Stimulated activated naive B cell treated with anti-CD40 and anti-IgM and Interleukin-4, amounts not matched to agents 10 μg/mL and 1 μg/mL and 100 μg/mL, for 72 hours (primary cell): ENCODE data around the gene TRIM29.
"Not testable (repeated sequence)": the region's sequence is repeated elsewhere in the genome, so short reads cannot be mapped to it uniquely, and the experiment has no call there.

Source experiments
- ATAC-seq, 2 donors: fragments of 150-1000 bp; cut with Tn5 transposase; replicated peaks; 2 replicates each; pipeline ENCODE4 v1.10.0; 2021; ENCODE audit warnings: moderate library complexity in 1 of 2
- DNase-seq: peaks from one replicate; pipeline ENCODE4 v3.0.0; 2021
- H3K27ac Mint-ChIP-seq: one replicate; pipeline ENCODE4 v1.8.0; 2022; ENCODE audit warnings: mild to moderate bottlenecking, mixed read lengths
- H3K27me3 Mint-ChIP-seq, 2 donors: one replicate each; pipeline ENCODE4 v1.8.0; 2022; ENCODE audit warnings: mixed read lengths in 2 of 2
- H3K36me3 Mint-ChIP-seq, 2 donors: one replicate each; pipeline ENCODE4 v1.8.0; 2022; ENCODE audit warnings: mixed read lengths in 2 of 2, mild to moderate bottlenecking in 1 of 2
- H3K4me1 Mint-ChIP-seq, 2 donors: one replicate each; pipeline ENCODE4 v1.8.0; 2022; ENCODE audit warnings: mixed read lengths in 2 of 2, mild to moderate bottlenecking in 1 of 2
- H3K4me3 Mint-ChIP-seq, 2 donors: one replicate each; pipeline ENCODE4 v1.8.0; 2022; ENCODE audit warnings: mild to moderate bottlenecking in 2 of 2, mixed read lengths in 2 of 2, moderate library complexity in 1 of 2
- H3K9me3 Mint-ChIP-seq, 2 donors: one replicate each; pipeline ENCODE4 v1.8.0; 2022; ENCODE audit warnings: mixed read lengths in 2 of 2, mild to moderate bottlenecking in 1 of 2

Gene TRIM29

GRCh38 chr11:120137611-120138521, at the start of gene TRIM29:
Gene TRIM29 (minus strand): TSS chr11:120138113. CDS start chr11:120138031, 82 bp downstream.
- DNase-seq (no peak), ATAC-seq (no peak)

GRCh38 chr11:120186774-120187591, 49.1 kb upstream of the TRIM29 start:
- H3K9me3 Mint-ChIP-seq = no peaks in the 10 kb centered on the region
- no peaks in the 10 kb centered on the region for H3K36me3 Mint-ChIP-seq
- no peak overlapping the region for H3K27ac Mint-ChIP-seq
- peaks cover 38 to 47% of the 10 kb centered on the region in 2 donors for H3K27me3 Mint-ChIP-seq
- DNase-seq (peak; percentile 38), ATAC-seq (peak; percentile 61 to 86)
- H3K4me3 Mint-ChIP-seq = no peak overlapping the region
- H3K4me1 Mint-ChIP-seq = peaks cover 9% of the 10 kb centered on the region in 2 donors

More at GRCh38 chr11:120137611-120138521, at the start of gene TRIM29:
- H3K9me3 Mint-ChIP-seq = no peaks in the 10 kb centered on the region
- H3K36me3 Mint-ChIP-seq = no peaks in the 10 kb centered on the region
- H3K4me3 Mint-ChIP-seq = no peak within 1 kb of the TSS
- peaks cover 17 to 18% of the 10 kb centered on the region in 2 donors for H3K27me3 Mint-ChIP-seq
- H3K4me1 Mint-ChIP-seq = no peaks in the 10 kb centered on the region
- no peak within 1 kb of the TSS for H3K27ac Mint-ChIP-seq

GRCh38 chr11:120186456-120186773, 48.5 kb upstream of the TRIM29 start:
- H3K4me1 Mint-ChIP-seq = peaks cover 9% of the 10 kb centered on the region in 2 donors
- ATAC-seq (no peak), DNase-seq (no peak)
- no peaks in the 10 kb centered on the region for H3K9me3 Mint-ChIP-seq
- peaks cover 40 to 44% of the 10 kb centered on the region in 2 donors for H3K27me3 Mint-ChIP-seq
- no peak overlapping the region for H3K4me3 Mint-ChIP-seq
- no peak overlapping the region for H3K27ac Mint-ChIP-seq
- H3K36me3 Mint-ChIP-seq = no peaks in the 10 kb centered on the region

- H3K27ac Mint-ChIP-seq = no peak overlapping the region
- no peak for DNase-seq
- peaks cover 9% of the 10 kb centered on the region in 2 donors for H3K4me1 Mint-ChIP-seq
- no peaks in the 10 kb centered on the region for H3K9me3 Mint-ChIP-seq
- no peaks in the 10 kb centered on the region for H3K36me3 Mint-ChIP-seq
- no peak for ATAC-seq
- peaks cover 40 to 42% of the 10 kb centered on the region in 2 donors for H3K27me3 Mint-ChIP-seq
- no peak overlapping the region for H3K4me3 Mint-ChIP-seq
These were observed 48.0 kb upstream of the TRIM29 start for GRCh38 chr11:120185706-120186455.

- ATAC-seq (no peak), DNase-seq (no peak)
- no peaks in the 10 kb centered on the region for H3K9me3 Mint-ChIP-seq
- H3K36me3 Mint-ChIP-seq = no peaks in the 10 kb centered on the region
- no peak overlapping the region for H3K4me3 Mint-ChIP-seq
- H3K4me1 Mint-ChIP-seq = peaks cover 9% of the 10 kb centered on the region in 2 donors
- no peak overlapping the region for H3K27ac Mint-ChIP-seq
- H3K27me3 Mint-ChIP-seq = peaks cover 40 to 42% of the 10 kb centered on the region in 2 donors
These were observed 47.2 kb upstream of the TRIM29 start for GRCh38 chr11:120184946-120185705.

- Mint-ChIP-seq H3K27me3 (peaks cover 39 to 41% of the 10 kb centered on the region in 2 donors), H3K9me3 (no peaks in the 10 kb centered on the region), H3K27ac (no peak overlapping the region), H3K4me3 (no peak overlapping the region), H3K36me3 (no peaks in the 10 kb centered on the region), H3K4me1 (peaks cover 9% of the 10 kb centered on the region in 2 donors)
- DNase-seq (no peak), ATAC-seq (no peak)
These were observed 46.5 kb upstream of the TRIM29 start for GRCh38 chr11:120184371-120184945.

- DNase-seq (no peak), ATAC-seq (no peak)
- H3K27ac Mint-ChIP-seq = no peak overlapping the region
- H3K4me3 Mint-ChIP-seq = no peak overlapping the region
- H3K27me3 Mint-ChIP-seq = peaks cover 40 to 43% of the 10 kb centered on the region in 2 donors
- peaks cover 9% of the 10 kb centered on the region in 2 donors for H3K4me1 Mint-ChIP-seq
- H3K36me3 Mint-ChIP-seq = no peaks in the 10 kb centered on the region
- no peaks in the 10 kb centered on the region for H3K9me3 Mint-ChIP-seq
These were observed 45.8 kb upstream of the TRIM29 start for GRCh38 chr11:120183701-120184141.

- Mint-ChIP-seq H3K4me1 (peaks cover 9% of the 10 kb centered on the region in 2 donors), H3K4me3 (no peak overlapping the region), H3K9me3 (no peaks in the 10 kb centered on the region), H3K36me3 (no peaks in the 10 kb centered on the region), H3K27ac (no peak overlapping the region), H3K27me3 (peaks cover 34 to 43% of the 10 kb centered on the region in 2 donors)
- no peak for DNase-seq
- ATAC-seq = no peak
These were observed 45.0 kb upstream of the TRIM29 start for GRCh38 chr11:120182790-120183491.

GRCh38 chr11:120182372-120182771, 44.5 kb upstream of the TRIM29 start:
- ATAC-seq (no peak), DNase-seq (no peak)
- Mint-ChIP-seq H3K36me3 (no peaks in the 10 kb centered on the region), H3K9me3 (no peaks in the 10 kb centered on the region), H3K4me3 (no peak overlapping the region), H3K27me3 (peaks cover 33 to 40% of the 10 kb centered on the region in 2 donors), H3K4me1 (peaks cover 9% of the 10 kb centered on the region in 2 donors), H3K27ac (no peak overlapping the region)

- Mint-ChIP-seq H3K36me3 (no peaks in the 10 kb centered on the region), H3K9me3 (no peaks in the 10 kb centered on the region), H3K27me3 (peaks cover 28 to 39% of the 10 kb centered on the region in 2 donors), H3K4me3 (no peak overlapping the region), H3K4me1 (peaks cover 2% of the 10 kb centered on the region in 2 donors), H3K27ac (no peak overlapping the region)
- no peak for DNase-seq
- ATAC-seq = no peak
These were observed 43.6 kb upstream of the TRIM29 start for GRCh38 chr11:120181376-120181975.

GRCh38 chr11:120180551-120181232, 42.8 kb upstream of the TRIM29 start:
- no peak overlapping the region for H3K27ac Mint-ChIP-seq
- peaks cover 29 to 38% of the 10 kb centered on the region in 2 donors for H3K27me3 Mint-ChIP-seq
- no peaks in the 10 kb centered on the region for H3K36me3 Mint-ChIP-seq
- no peak for ATAC-seq
- H3K4me3 Mint-ChIP-seq = no peak overlapping the region
- H3K9me3 Mint-ChIP-seq = no peaks in the 10 kb centered on the region
- DNase-seq = no peak
- no peaks in the 10 kb centered on the region for H3K4me1 Mint-ChIP-seq

GRCh38 chr11:120180063-120180462, 42.1 kb upstream of the TRIM29 start:
- not testable (repeated sequence) for H3K36me3 Mint-ChIP-seq, ATAC-seq, H3K27ac Mint-ChIP-seq, H3K9me3 Mint-ChIP-seq, DNase-seq, H3K4me1 Mint-ChIP-seq, H3K4me3 Mint-ChIP-seq
- H3K27me3 Mint-ChIP-seq = peaks cover 29 to 43% of the 10 kb centered on the region in 2 donors
